ENCODE measurements around the gene SLC29A3. TPM values are rescaled to one million over a fixed set of nuclear protein-coding genes. Genes with fewer than 3 reads are reported as not detected.
"Not testable (repeated sequence)": the region's sequence is repeated elsewhere in the genome, so short reads cannot be mapped to it uniquely, and the experiment has no call there.

SLC29A3 gene
- total RNA-seq, 1 donor from 2014 or later = 4.4 TPM

DNA sequence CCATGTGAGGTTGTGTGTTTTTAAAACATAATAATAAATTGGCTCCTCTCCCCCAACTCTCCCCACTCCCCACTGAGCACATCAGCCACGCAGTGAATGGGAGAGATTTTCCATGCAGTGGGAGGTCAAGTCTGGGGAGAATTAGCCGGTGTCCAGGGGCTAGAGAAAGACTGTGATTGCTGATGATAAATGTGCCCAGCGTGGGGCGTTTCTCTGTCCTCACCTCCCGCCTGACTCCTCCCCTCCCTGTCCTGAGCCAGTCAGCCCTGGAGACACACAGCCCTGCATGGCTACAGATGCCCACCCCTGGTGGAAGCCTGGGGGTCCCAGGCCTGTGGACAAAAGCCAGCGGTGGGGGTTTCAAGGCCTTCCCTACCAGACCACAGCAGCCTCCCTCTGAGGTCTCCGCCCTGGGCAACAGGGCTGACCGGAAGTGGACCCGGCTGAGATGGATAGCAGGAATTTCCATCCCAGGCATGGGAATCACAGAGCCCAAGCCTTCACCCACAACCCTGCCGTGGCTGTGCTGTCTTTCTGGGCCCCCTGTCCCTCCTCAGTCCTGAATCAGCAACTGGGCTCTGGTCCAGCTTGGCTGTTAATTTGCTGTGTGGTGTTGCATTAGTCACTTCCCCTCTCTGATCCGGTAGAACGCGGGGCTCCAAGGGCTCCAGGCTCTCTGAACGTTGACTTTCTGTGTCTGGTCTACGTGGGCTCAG, 46.8 kb upstream of the SLC29A3 start:
- Mint-ChIP-seq H3K4me1 (ENCODE audit: unreplicated experiment) (peaks cover 19% of the 10 kb centered on the region), H3K27ac (ENCODE audit: unreplicated experiment) (peak overlapping the region; percentile 27)
- DNase-seq (ENCODE audit: extremely low spot score, unreplicated experiment) = no peak

DNA sequence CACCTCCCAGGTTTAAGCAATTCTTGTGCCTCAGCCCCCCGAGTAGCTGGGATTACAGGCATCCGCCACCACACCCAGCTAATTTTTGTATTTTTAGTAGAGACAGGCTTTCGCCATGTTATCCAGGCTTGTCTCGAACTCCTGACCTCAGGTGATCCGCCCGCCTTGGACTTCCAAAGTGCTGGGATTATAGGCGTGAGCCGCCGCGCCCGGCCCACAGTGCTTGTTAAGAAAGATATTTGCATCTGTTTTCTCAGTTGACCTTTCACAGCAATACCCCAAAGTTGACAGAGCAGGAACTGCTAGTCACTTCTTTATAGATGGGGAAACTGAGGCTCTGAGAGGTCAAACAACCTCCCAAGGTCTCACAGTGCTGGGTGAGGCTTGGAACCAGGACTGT, 46.1 kb upstream of the SLC29A3 start:
- not testable (repeated sequence) for H3K27ac Mint-ChIP-seq (ENCODE audit: unreplicated experiment); H3K4me3 Mint-ChIP-seq (ENCODE audit: unreplicated experiment); H3K36me3 Mint-ChIP-seq (ENCODE audit: unreplicated experiment); H3K9me3 Mint-ChIP-seq (ENCODE audit: unreplicated experiment); H3K27me3 Mint-ChIP-seq (ENCODE audit: unreplicated experiment); DNase-seq (ENCODE audit: extremely low spot score, unreplicated experiment)
- peaks cover 19% of the 10 kb centered on the region for H3K4me1 Mint-ChIP-seq (ENCODE audit: unreplicated experiment)

More for the DNA sequence above, 46.8 kb upstream of the SLC29A3 start:
- Mint-ChIP-seq H3K4me3 (ENCODE audit: unreplicated experiment) (no peak overlapping the region), H3K27me3 (ENCODE audit: unreplicated experiment) (no peaks in the 10 kb centered on the region), H3K36me3 (ENCODE audit: unreplicated experiment) (no peaks in the 10 kb centered on the region), H3K9me3 (ENCODE audit: unreplicated experiment) (no peaks in the 10 kb centered on the region)
- TF ChIP-seq, protein P1, sequence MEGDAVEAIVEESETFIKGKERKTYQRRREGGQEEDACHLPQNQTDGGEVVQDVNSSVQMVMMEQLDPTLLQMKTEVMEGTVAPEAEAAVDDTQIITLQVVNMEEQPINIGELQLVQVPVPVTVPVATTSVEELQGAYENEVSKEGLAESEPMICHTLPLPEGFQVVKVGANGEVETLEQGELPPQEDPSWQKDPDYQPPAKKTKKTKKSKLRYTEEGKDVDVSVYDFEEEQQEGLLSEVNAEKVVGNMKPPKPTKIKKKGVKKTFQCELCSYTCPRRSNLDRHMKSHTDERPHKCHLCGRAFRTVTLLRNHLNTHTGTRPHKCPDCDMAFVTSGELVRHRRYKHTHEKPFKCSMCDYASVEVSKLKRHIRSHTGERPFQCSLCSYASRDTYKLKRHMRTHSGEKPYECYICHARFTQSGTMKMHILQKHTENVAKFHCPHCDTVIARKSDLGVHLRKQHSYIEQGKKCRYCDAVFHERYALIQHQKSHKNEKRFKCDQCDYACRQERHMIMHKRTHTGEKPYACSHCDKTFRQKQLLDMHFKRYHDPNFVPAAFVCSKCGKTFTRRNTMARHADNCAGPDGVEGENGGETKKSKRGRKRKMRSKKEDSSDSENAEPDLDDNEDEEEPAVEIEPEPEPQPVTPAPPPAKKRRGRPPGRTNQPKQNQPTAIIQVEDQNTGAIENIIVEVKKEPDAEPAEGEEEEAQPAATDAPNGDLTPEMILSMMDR (IDR thresholded peaks at IDR 0.05) = no peak

- Mint-ChIP-seq H3K36me3 (ENCODE audit: unreplicated experiment) (no peaks in the 10 kb centered on the region), H3K4me3 (ENCODE audit: unreplicated experiment) (no peak overlapping the region), H3K4me1 (ENCODE audit: unreplicated experiment) (peaks cover 16% of the 10 kb centered on the region), H3K27me3 (ENCODE audit: unreplicated experiment) (no peaks in the 10 kb centered on the region), H3K27ac (ENCODE audit: unreplicated experiment) (no peak overlapping the region), H3K9me3 (ENCODE audit: unreplicated experiment) (no peaks in the 10 kb centered on the region)
- no peak for DNase-seq (ENCODE audit: extremely low spot score, unreplicated experiment)
- TF ChIP-seq, protein P1 (IDR thresholded peaks at IDR 0.05) = no peak
Measured at GRCh38 chr10:71273506-71273905, 45.6 kb upstream of the SLC29A3 start.

GRCh38 chr10:71274901-71275796, 43.9 kb upstream of the SLC29A3 start:
- DNase-seq (ENCODE audit: extremely low spot score, unreplicated experiment) = no peak
- Mint-ChIP-seq H3K9me3 (ENCODE audit: unreplicated experiment) (no peaks in the 10 kb centered on the region), H3K36me3 (ENCODE audit: unreplicated experiment) (peaks cover 1% of the 10 kb centered on the region), H3K27ac (ENCODE audit: unreplicated experiment) (no peak overlapping the region), H3K4me1 (ENCODE audit: unreplicated experiment) (peaks cover 16% of the 10 kb centered on the region), H3K4me3 (ENCODE audit: unreplicated experiment) (no peak overlapping the region), H3K27me3 (ENCODE audit: unreplicated experiment) (no peaks in the 10 kb centered on the region)
- TF ChIP-seq, protein P1 (IDR thresholded peaks at IDR 0.05) = no peak

GRCh38 chr10:71276873-71277272, 42.2 kb upstream of the SLC29A3 start:
- TF ChIP-seq, protein P1 (IDR thresholded peaks at IDR 0.05) = no peak
- H3K36me3 Mint-ChIP-seq (ENCODE audit: unreplicated experiment) = peaks cover 2% of the 10 kb centered on the region
- H3K9me3 Mint-ChIP-seq (ENCODE audit: unreplicated experiment) = no peaks in the 10 kb centered on the region
- DNase-seq (ENCODE audit: extremely low spot score, unreplicated experiment) = no peak
- no peak overlapping the region for H3K4me3 Mint-ChIP-seq (ENCODE audit: unreplicated experiment)
- H3K27me3 Mint-ChIP-seq (ENCODE audit: unreplicated experiment) = no peaks in the 10 kb centered on the region
- H3K4me1 Mint-ChIP-seq (ENCODE audit: unreplicated experiment) = peaks cover 17% of the 10 kb centered on the region
- H3K27ac Mint-ChIP-seq (ENCODE audit: unreplicated experiment) = no peak overlapping the region
